ENCODE results near the gene SCAMP2. TPM values are rescaled to one million over a fixed set of nuclear protein-coding genes. Genes with fewer than 3 reads are reported as not detected.
A peak's percentile ranks its signal among the peaks of the same experiment; 100 is the strongest.

Gene SCAMP2
- total RNA-seq, 2 donors from 2014 or later, result 47.5 to 50.9 TPM

GRCh38 chr15:74822233-74822632 lies 50.9 kb downstream of the SCAMP2 start:
- Histone ChIP-seq H3K9ac (ENCODE audit: extremely low read depth, low read length, poor library complexity, severe bottlenecking) (no peak overlapping the region), H3K4me1 (ENCODE audit: control insufficient read depth, insufficient read depth, low read length) (peaks cover 9% of the 10 kb centered on the region), H3K36me3 (ENCODE audit: control insufficient read depth, insufficient read depth, low read length) (no peaks in the 10 kb centered on the region), H3K27ac (ENCODE audit: low read depth, low read length) (no peak overlapping the region), H3K4me3 (ENCODE audit: low read length) (no peak overlapping the region), H3K9me3 (ENCODE audit: control insufficient read depth, low read length) (no peaks in the 10 kb centered on the region), H3K27me3 (ENCODE audit: control insufficient read depth, insufficient read depth, low read length, poor library complexity, severe bottlenecking) (peaks cover 40% of the 10 kb centered on the region)
- Mint-ChIP-seq H3K27ac (no peak overlapping the region), H3K27me3 (ENCODE audit: insufficient read depth) (peaks cover 33% of the 10 kb centered on the region), H3K36me3 (ENCODE audit: low read depth) (no peaks in the 10 kb centered on the region), H3K4me1 (peaks cover 2% of the 10 kb centered on the region), H3K9me3 (no peaks in the 10 kb centered on the region), H3K4me3 (no peak overlapping the region)
- 85 to 88% methylated on average over 2 to 4 of the region's 4 CpGs for WGBS, 2 experiments (ENCODE audit: insufficient coverage in 1 of 2, insufficient read length in 1 of 2)
- TF ChIP-seq CTCF (conservative IDR thresholded peaks at IDR 0.05), result no peak
- no peak for DNase-seq

- no peak overlapping the region for H3K9ac ChIP-seq (ENCODE audit: extremely low read depth, low read length, poor library complexity, severe bottlenecking)
- no peaks in the 10 kb centered on the region for H3K9me3 Mint-ChIP-seq
- no peak overlapping the region for H3K4me3 Mint-ChIP-seq
- peaks cover 29% of the 10 kb centered on the region for H3K27me3 Mint-ChIP-seq (ENCODE audit: insufficient read depth)
- H3K36me3 ChIP-seq (ENCODE audit: control insufficient read depth, insufficient read depth, low read length), result no peaks in the 10 kb centered on the region
- H3K4me3 ChIP-seq (ENCODE audit: low read length), result no peak overlapping the region
- no peaks in the 10 kb centered on the region for H3K9me3 ChIP-seq (ENCODE audit: control insufficient read depth, low read length)
- no peak for TF ChIP-seq CTCF (conservative IDR thresholded peaks at IDR 0.05)
- peaks cover 9% of the 10 kb centered on the region for H3K4me1 ChIP-seq (ENCODE audit: control insufficient read depth, insufficient read depth, low read length)
- no peak overlapping the region for H3K27ac Mint-ChIP-seq
- no peak for DNase-seq
- H3K27me3 ChIP-seq (ENCODE audit: control insufficient read depth, insufficient read depth, low read length, poor library complexity, severe bottlenecking), result peaks cover 35% of the 10 kb centered on the region
- WGBS, 2 experiments (ENCODE audit: insufficient coverage in 1 of 2, insufficient read length in 1 of 2), result 85 to 91% methylated on average over 6 to 7 of the region's 7 CpGs
- H3K27ac ChIP-seq (ENCODE audit: low read depth, low read length), result no peak overlapping the region
- H3K36me3 Mint-ChIP-seq (ENCODE audit: low read depth), result no peaks in the 10 kb centered on the region
- H3K4me1 Mint-ChIP-seq, result peaks cover 6% of the 10 kb centered on the region
Measured at GRCh38 chr15:74821790-74822158, 51.4 kb downstream of the SCAMP2 start.

- TF ChIP-seq CTCF (conservative IDR thresholded peaks at IDR 0.05), result no peak
- H3K4me1 Mint-ChIP-seq, result peaks cover 7% of the 10 kb centered on the region
- H3K9ac ChIP-seq (ENCODE audit: extremely low read depth, low read length, poor library complexity, severe bottlenecking), result no peak overlapping the region
- no peaks in the 10 kb centered on the region for H3K9me3 Mint-ChIP-seq
- no peaks in the 10 kb centered on the region for H3K36me3 Mint-ChIP-seq (ENCODE audit: low read depth)
- H3K27me3 ChIP-seq (ENCODE audit: control insufficient read depth, insufficient read depth, low read length, poor library complexity, severe bottlenecking), result peaks cover 31% of the 10 kb centered on the region
- H3K4me3 Mint-ChIP-seq, result no peak overlapping the region
- H3K27ac Mint-ChIP-seq, result no peak overlapping the region
- H3K27ac ChIP-seq (ENCODE audit: low read depth, low read length), result peak overlapping the region; percentile 80
- H3K4me3 ChIP-seq (ENCODE audit: low read length), result no peak overlapping the region
- WGBS, 2 experiments (ENCODE audit: insufficient coverage in 1 of 2, insufficient read length in 1 of 2), result 48 to 49% methylated on average over 6 to 11 of the region's 11 CpGs
- no peaks in the 10 kb centered on the region for H3K36me3 ChIP-seq (ENCODE audit: control insufficient read depth, insufficient read depth, low read length)
- H3K4me1 ChIP-seq (ENCODE audit: control insufficient read depth, insufficient read depth, low read length), result peaks cover 9% of the 10 kb centered on the region
- peak; percentile 65 for DNase-seq
- H3K9me3 ChIP-seq (ENCODE audit: control insufficient read depth, low read length), result no peaks in the 10 kb centered on the region
- peaks cover 25% of the 10 kb centered on the region for H3K27me3 Mint-ChIP-seq (ENCODE audit: insufficient read depth)
Measured at GRCh38 chr15:74821091-74821789, 51.9 kb downstream of the SCAMP2 start.
